ENCODE results near the gene ARHGAP1.
"Not testable (repeated sequence)": the region's sequence is repeated elsewhere in the genome, so short reads cannot be mapped to it uniquely, and the experiment has no call there.

ARHGAP1 gene

GRCh38 chr11:46670521-46670920 is 29.9 kb downstream of the ARHGAP1 start:
- not testable (repeated sequence) for DNase-seq

- no peak for DNase-seq
Measured at GRCh38 chr11:46669711-46670139, 30.7 kb downstream of the ARHGAP1 start.

- DNase-seq: no peak
Measured at GRCh38 chr11:46668480-46669085, 31.8 kb downstream of the ARHGAP1 start.

- DNase-seq: no peak
Measured at GRCh38 chr11:46667043-46667481, 33.4 kb downstream of the ARHGAP1 start.

GRCh38 chr11:46666516-46666915 is 33.9 kb downstream of the ARHGAP1 start:
- DNase-seq: no peak

GRCh38 chr11:46665356-46665755 is 35.1 kb downstream of the ARHGAP1 start:
- DNase-seq: no peak

- DNase-seq: no peak
Measured at GRCh38 chr11:46664612-46665011, 35.8 kb downstream of the ARHGAP1 start.

GRCh38 chr11:46663277-46663940 is 37.0 kb downstream of the ARHGAP1 start:
- DNase-seq: no peak

- DNase-seq: no peak
Measured at GRCh38 chr11:46662366-46662765, 38.1 kb downstream of the ARHGAP1 start.

GRCh38 chr11:46661836-46662235 is 38.6 kb downstream of the ARHGAP1 start:
- no peak for DNase-seq

GRCh38 chr11:46659908-46660307 is 40.5 kb downstream of the ARHGAP1 start:
- DNase-seq: peak; percentile 32

GRCh38 chr11:46658259-46658658 is 42.2 kb downstream of the ARHGAP1 start:
- peak; percentile 45 for DNase-seq

- no peak for DNase-seq
Measured at GRCh38 chr11:46657186-46657585, 43.2 kb downstream of the ARHGAP1 start.

- no peak for DNase-seq
Measured at GRCh38 chr11:46655631-46656030, 44.8 kb downstream of the ARHGAP1 start.

- peak; percentile 96 for DNase-seq
Measured at GRCh38 chr11:46649180-46649738, 51.2 kb downstream of the ARHGAP1 start.

- DNase-seq: no peak
Measured at GRCh38 chr11:46643986-46644385, 56.4 kb downstream of the ARHGAP1 start.

- DNase-seq: no peak
Measured at GRCh38 chr11:46643531-46643930, 56.9 kb downstream of the ARHGAP1 start.

- no peak for DNase-seq
Measured at GRCh38 chr11:46642627-46643335, 57.6 kb downstream of the ARHGAP1 start.

GRCh38 chr11:46641639-46642038 is 58.8 kb downstream of the ARHGAP1 start:
- no peak for DNase-seq

- DNase-seq: no peak
Measured at GRCh38 chr11:46640036-46640788, 60.2 kb downstream of the ARHGAP1 start.

- no peak for DNase-seq
Measured at GRCh38 chr11:46639197-46639839, 61.1 kb downstream of the ARHGAP1 start.

GRCh38 chr11:46637546-46637945 is 62.9 kb downstream of the ARHGAP1 start:
- no peak for DNase-seq

Data from fibroblast of skin of right quadriceps (primary cell).